Measurements from ENCODE around the gene TMEM121. TPM values are rescaled to one million over a fixed set of nuclear protein-coding genes. Genes with fewer than 3 reads are reported as not detected.

Gene TMEM121
- total RNA-seq, 4 donors from 2014 or later = 0.48 to 0.96 TPM; not detected in 2

DNA sequence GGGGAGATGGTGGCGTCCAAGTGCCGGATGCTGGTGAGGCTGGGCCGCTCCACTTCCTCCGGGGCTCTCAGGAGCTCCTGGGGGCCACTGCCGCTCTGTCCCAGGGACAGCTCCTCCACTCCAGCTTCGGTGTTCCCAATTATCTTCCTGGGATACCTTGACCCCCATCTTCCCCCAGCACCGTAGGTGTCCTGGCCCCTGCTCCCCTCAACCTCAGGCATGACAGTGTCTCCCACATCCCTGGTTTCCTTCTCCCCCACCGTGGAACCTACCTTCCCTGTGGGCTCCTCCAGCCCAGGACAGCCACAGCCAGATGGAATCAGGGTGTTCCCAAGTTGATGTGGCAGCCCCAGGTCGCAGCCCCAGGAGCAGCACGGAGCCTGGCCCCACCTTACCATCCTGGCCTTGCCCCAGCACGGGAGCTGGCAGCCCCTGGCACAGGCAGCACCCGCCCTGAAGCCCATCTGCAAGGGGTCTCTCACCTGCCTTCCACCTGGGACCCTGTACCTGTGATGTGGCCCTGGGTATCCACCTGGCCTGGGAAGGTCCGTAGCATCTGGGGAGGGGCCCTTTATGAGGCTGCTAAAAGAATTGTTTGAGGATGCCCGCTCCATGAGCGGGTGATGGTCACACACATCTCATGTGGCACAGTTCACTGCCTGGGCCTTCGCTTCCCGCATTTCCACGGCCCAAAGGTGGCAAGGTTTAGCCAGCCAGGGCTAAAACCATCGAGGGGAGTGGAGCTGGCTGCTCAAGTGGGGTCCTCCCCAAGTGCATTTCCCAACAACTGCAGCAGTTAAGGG, 4.1 kb downstream of the TMEM121 start:
- H3K27me3 ChIP-seq = peaks cover 52% of the 10 kb centered on the region
- 65% methylated on average over 19 of the region's 19 CpGs; no CpG with 5 or more reads in 1 of the 2 donors for WGBS, 2 donors (ENCODE audit: low coverage in 1 of 2)
- H3K4me1 ChIP-seq = peaks cover 13 to 39% (median 34%) of the 10 kb centered on the region in 4 donors
- H3K9me3 ChIP-seq = no peaks in the 10 kb centered on the region
- DNase-seq = no peak
- H3K36me3 ChIP-seq = no peaks in the 10 kb centered on the region
- intact Hi-C loops (cut with DNase I; ENCODE audit: low total_unique reads) (no loop called here), in situ Hi-C loops (cut with MboI; ENCODE audit: low pct_ligation_motif_present in 1 of 4, low pct_unique_long_range_greater_than_20kb in 1 of 4, low sequenced_read_pairs in 3 of 4) (no loop called here)
- TF ChIP-seq POLR2AphosphoS5 (IDR thresholded peaks at IDR 0.05) (no peak), EP300 (IDR thresholded peaks at IDR 0.05; ENCODE audit: low read depth) (no peak), POLR2A (IDR thresholded peaks at IDR 0.05) (no peak)
- TF ChIP-seq, protein P1, sequence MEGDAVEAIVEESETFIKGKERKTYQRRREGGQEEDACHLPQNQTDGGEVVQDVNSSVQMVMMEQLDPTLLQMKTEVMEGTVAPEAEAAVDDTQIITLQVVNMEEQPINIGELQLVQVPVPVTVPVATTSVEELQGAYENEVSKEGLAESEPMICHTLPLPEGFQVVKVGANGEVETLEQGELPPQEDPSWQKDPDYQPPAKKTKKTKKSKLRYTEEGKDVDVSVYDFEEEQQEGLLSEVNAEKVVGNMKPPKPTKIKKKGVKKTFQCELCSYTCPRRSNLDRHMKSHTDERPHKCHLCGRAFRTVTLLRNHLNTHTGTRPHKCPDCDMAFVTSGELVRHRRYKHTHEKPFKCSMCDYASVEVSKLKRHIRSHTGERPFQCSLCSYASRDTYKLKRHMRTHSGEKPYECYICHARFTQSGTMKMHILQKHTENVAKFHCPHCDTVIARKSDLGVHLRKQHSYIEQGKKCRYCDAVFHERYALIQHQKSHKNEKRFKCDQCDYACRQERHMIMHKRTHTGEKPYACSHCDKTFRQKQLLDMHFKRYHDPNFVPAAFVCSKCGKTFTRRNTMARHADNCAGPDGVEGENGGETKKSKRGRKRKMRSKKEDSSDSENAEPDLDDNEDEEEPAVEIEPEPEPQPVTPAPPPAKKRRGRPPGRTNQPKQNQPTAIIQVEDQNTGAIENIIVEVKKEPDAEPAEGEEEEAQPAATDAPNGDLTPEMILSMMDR (IDR thresholded peaks at IDR 0.05) = no peak
- no peak overlapping the region for H3K4me3 ChIP-seq
- no peak overlapping the region for H3K27ac ChIP-seq

DNA sequence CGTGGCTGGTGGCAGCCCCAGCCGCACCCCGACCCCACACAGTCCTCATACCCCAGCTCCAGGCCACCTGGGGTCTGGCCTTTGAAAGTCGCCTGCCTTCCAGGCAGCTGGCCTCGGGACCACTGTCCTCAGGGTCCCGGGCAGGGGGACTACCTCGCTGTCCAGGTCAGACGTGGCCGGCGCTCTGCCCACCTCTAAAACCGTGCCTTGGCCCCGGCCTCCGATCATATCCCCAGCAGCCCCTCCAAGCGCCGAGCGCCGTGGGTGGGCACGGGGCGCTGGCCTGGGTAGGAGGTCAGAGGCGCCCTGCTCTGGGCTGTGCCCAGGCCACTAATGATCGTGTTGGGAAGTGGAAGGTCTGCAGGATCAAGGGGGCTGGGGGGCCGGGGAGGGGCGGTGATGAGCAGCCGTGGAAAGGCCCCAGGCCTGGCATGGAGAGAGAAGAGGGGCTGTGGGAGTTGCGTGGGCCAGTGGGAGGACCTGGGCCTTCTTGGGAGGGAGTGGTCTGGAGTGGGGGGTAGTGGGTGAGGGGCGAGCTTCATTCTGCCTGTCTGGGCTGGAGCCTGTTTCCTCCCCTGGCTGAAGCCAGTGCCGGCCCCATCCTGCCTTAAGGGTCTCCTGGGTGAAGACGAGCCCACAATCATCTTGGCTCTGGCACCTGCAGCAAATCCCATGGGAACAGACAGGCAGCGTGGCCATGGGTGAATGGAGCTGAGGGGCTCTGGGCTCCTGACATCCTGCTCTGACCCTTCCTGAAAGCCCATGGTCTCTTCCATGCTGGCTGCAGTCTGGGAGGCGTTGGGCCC, 4.9 kb downstream of the TMEM121 start:
- H3K4me3 ChIP-seq = no peak overlapping the region
- intact Hi-C loops (cut with DNase I; ENCODE audit: low total_unique reads) (no loop called here), in situ Hi-C loops (cut with MboI; ENCODE audit: low pct_ligation_motif_present in 1 of 4, low pct_unique_long_range_greater_than_20kb in 1 of 4, low sequenced_read_pairs in 3 of 4) (no loop called here)
- peaks cover 53% of the 10 kb centered on the region for H3K27me3 ChIP-seq
- no peaks in the 10 kb centered on the region for H3K36me3 ChIP-seq
- 87 to 91% methylated on average over 3 to 30 of the region's 30 CpGs for WGBS, 2 donors (ENCODE audit: low coverage in 1 of 2)
- TF ChIP-seq EP300 (IDR thresholded peaks at IDR 0.05; ENCODE audit: low read depth) = no peak
- no peak for TF ChIP-seq POLR2AphosphoS5 (IDR thresholded peaks at IDR 0.05)
- TF ChIP-seq POLR2A (IDR thresholded peaks at IDR 0.05) = no peak
- TF ChIP-seq, protein P1 (IDR thresholded peaks at IDR 0.05) = no peak
- no peaks in the 10 kb centered on the region for H3K9me3 ChIP-seq
- no peak for DNase-seq
- peaks cover 13 to 35% (median 29%) of the 10 kb centered on the region in 4 donors for H3K4me1 ChIP-seq
- H3K27ac ChIP-seq = no peak overlapping the region

DNA sequence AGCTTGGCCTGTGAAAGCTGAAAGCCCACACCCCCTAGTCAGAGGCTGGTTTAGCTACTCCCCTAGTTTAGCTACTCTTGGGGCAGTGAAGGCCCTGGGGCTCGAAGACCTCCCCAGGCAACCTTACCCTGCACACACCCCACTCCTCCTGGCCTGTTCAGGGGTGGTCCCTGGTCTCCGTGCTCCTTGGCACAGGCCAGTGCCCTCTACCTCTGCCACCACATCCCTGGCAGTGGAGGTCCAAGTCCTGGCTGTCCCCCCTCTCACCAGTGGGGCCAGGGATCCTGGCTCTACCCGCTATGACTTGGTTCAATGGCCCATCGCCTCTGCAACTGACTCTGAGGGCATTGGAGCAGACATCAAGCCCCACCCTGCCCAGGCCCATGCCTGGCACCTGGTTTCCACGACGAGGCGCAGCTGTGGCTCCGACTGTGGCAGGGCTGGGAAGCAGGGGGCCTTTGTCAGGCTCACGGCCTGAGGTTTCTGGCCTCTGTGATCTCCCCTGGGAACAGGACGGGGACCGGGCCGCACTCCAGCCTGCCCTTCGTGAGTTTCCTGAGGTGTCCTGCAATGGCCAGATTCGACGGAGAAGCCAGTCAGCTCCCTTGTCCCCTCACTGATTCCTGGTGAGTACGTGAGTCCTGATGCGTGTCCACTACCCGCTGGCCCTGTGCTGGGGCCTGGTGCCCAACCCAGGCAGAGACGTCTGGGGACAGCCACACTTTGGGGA, 5.7 kb downstream of the TMEM121 start:
- no peak for DNase-seq
- H3K27ac ChIP-seq = no peak overlapping the region
- in situ Hi-C loops (cut with MboI; ENCODE audit: low pct_ligation_motif_present in 1 of 4, low pct_unique_long_range_greater_than_20kb in 1 of 4, low sequenced_read_pairs in 3 of 4) = no loop called here

More for the DNA sequence above, 5.7 kb downstream of the TMEM121 start:
- intact Hi-C loops (cut with DNase I; ENCODE audit: low total_unique reads) = no loop called here
- H3K27me3 ChIP-seq = peaks cover 54% of the 10 kb centered on the region
- 85% methylated on average over 19 of the region's 19 CpGs; no CpG with 5 or more reads in 1 of the 2 donors for WGBS, 2 donors (ENCODE audit: low coverage in 1 of 2)
- no peak overlapping the region for H3K4me3 ChIP-seq
- TF ChIP-seq EP300 (IDR thresholded peaks at IDR 0.05; ENCODE audit: low read depth) = no peak
- no peak for TF ChIP-seq POLR2A (IDR thresholded peaks at IDR 0.05)
- TF ChIP-seq, protein P1 (IDR thresholded peaks at IDR 0.05) = no peak
- TF ChIP-seq POLR2AphosphoS5 (IDR thresholded peaks at IDR 0.05) = no peak
- H3K36me3 ChIP-seq = no peaks in the 10 kb centered on the region
- no peaks in the 10 kb centered on the region for H3K9me3 ChIP-seq
- peaks cover 9 to 30% (median 24%) of the 10 kb centered on the region in 4 donors for H3K4me1 ChIP-seq
